ENCODE results near the gene KCNJ9.

KCNJ9 gene

GRCh38 chr1:160127865-160128523 is 46.7 kb downstream of the KCNJ9 start:
- no peak for DNase-seq

- no peak for DNase-seq
These were observed 47.3 kb downstream of the KCNJ9 start for GRCh38 chr1:160128636-160129035.

- DNase-seq, result no peak
These were observed 47.7 kb downstream of the KCNJ9 start for GRCh38 chr1:160129046-160129445.

GRCh38 chr1:160129558-160129957 is 48.2 kb downstream of the KCNJ9 start:
- DNase-seq, result no peak

- no peak for DNase-seq
These were observed 48.6 kb downstream of the KCNJ9 start for GRCh38 chr1:160129966-160130365.

- DNase-seq, result no peak
These were observed 49.1 kb downstream of the KCNJ9 start for GRCh38 chr1:160130486-160130885.

- DNase-seq, result no peak
These were observed 49.6 kb downstream of the KCNJ9 start for GRCh38 chr1:160130939-160131338.

GRCh38 chr1:160131803-160132565 is 50.6 kb downstream of the KCNJ9 start:
- no peak for DNase-seq

- DNase-seq, result no peak
These were observed 52.8 kb downstream of the KCNJ9 start for GRCh38 chr1:160133990-160134770.

GRCh38 chr1:160134791-160135572 is 53.6 kb downstream of the KCNJ9 start:
- no peak for DNase-seq

- DNase-seq, result no peak
These were observed 55.0 kb downstream of the KCNJ9 start for GRCh38 chr1:160136121-160136925.

GRCh38 chr1:160136926-160137200 is 55.5 kb downstream of the KCNJ9 start:
- no peak for DNase-seq

GRCh38 chr1:160137216-160137862 is 56.0 kb downstream of the KCNJ9 start:
- DNase-seq, result no peak

GRCh38 chr1:160139840-160140239 is 58.5 kb downstream of the KCNJ9 start:
- DNase-seq, result no peak

All from right kidney (tissue), 1 donor.